K562 (cell line): Measurements from ENCODE around the gene FAM174C. TPM values are rescaled to one million over a fixed set of nuclear protein-coding genes. Genes with fewer than 3 reads are reported as not detected.
A peak's percentile ranks its signal among the peaks of the same experiment; 100 is the strongest.

ENCODE experiments used
- ARID1B ChIP-seq: fragments of 450-650 bp; IDR thresholded peaks from 2 replicates; pipeline ENCODE4 v1.6.1; 2016; ENCODE audit warnings: antibody characterized with exemption, mild to moderate bottlenecking, inconsistent platforms
- ATF7 ChIP-seq: fragments of 450-650 bp; IDR thresholded peaks from 2 replicates; pipeline ENCODE4 v1.7.1; 2014; ENCODE audit warnings: mild to moderate bottlenecking, moderate library complexity
- CCNT2 ChIP-seq: IDR thresholded peaks from 2 replicates; pipeline ENCODE4 v1.6.1; 2011; ENCODE audit warnings: borderline replicate concordance, low read depth, mild to moderate bottlenecking, moderate library complexity, mixed read lengths, low read length; ENCODE audit not compliant: insufficient read length; ENCODE audit errors: extremely low read depth
- HMGN3 ChIP-seq: IDR thresholded peaks from 2 replicates; pipeline ENCODE4 v1.6.1; 2011; ENCODE audit warnings: borderline replicate concordance, low read depth, mild to moderate bottlenecking, mixed read lengths, low read length; ENCODE audit not compliant: insufficient read length; ENCODE audit errors: extremely low read depth
- REST ChIP-seq, 2 experiments: fragments of 450-650 bp; formaldehyde crosslinking in 1 of 2; IDR thresholded peaks; 2 replicates each; pipeline versions ENCODE4 v1.4.0 to v1.6.1; 2014 to 2020; ENCODE audit warnings: mild to moderate bottlenecking in 2 of 2, borderline replicate concordance in 1 of 2, low read depth in 1 of 2
- RFX7 ChIP-seq: fragments of 250-450 bp; sonication (Bioruptor Pico); IDR thresholded peaks from 2 replicates; pipeline ENCODE4 v1.5.1; 2021; ENCODE audit warnings: mild to moderate bottlenecking
- SRSF1 ChIP-seq: fragments of 200-400 bp; formaldehyde crosslinking; IDR thresholded peaks from 2 replicates; pipeline ENCODE4 v1.6.1; 2017; ENCODE audit warnings: mild to moderate bottlenecking, low read depth, low read length, moderate library complexity
- ZBTB1 ChIP-seq: sonication (generic); formaldehyde crosslinking; IDR thresholded peaks from 2 replicates; pipeline ENCODE4 v1.8.1; 2023; ENCODE audit warnings: missing genetic modification reagents, low read depth, mild to moderate bottlenecking, borderline replicate concordance
- ZNF174 ChIP-seq: fragments of 250-450 bp; sonication (Bioruptor Pico); IDR thresholded peaks from 2 replicates; pipeline ENCODE4 v1.4.0; 2020; ENCODE audit warnings: mild to moderate bottlenecking
- ZSCAN29 ChIP-seq: fragments of 450-650 bp; IDR thresholded peaks from 2 replicates; pipeline ENCODE4 v1.6.1; 2017
- polyA plus RNA-seq, 8 experiments: library from polyadenylated mRNA; depleted of rRNA in 4 of 8; stranded (reverse) in 5 of 8; unstranded in 3 of 8; fragments of >200 nt; fragmentation: Nextera tagmentation in 2 of 8; fragmentation: Illumina TruSeq in 1 of 8; extraction: Ambion mirVana in 2 of 8; extraction: Trizol in 1 of 8; gene quantifications; 2 replicates each; pipeline versions ENCODE4 v1.2.1 to v1.2.3, GENCODE V29; 2011 to 2014; ENCODE audit warnings: inconsistent platforms in 1 of 8, missing spikeins in 1 of 8
- total RNA-seq, 7 experiments: library from RNA; depleted of rRNA in 6 of 7; stranded (reverse); fragments of >200 nt in 6 of 7; fragmentation: Illumina TruSeq in 2 of 7; extraction: Trizol in 2 of 7; gene quantifications; 2 replicates each; pipeline versions ENCODE4 v1.2.1 to v1.2.3, GENCODE V29; 2011 to 2021; ENCODE audit warnings: low replicate concordance in 1 of 7
- TF ChIP-seq, protein P1 (sequence below): fragments of 250-450 bp; sonication (Bioruptor Pico); IDR thresholded peaks from 2 replicates; pipeline ENCODE4 v1.5.0; 2021; ENCODE audit warnings: mild to moderate bottlenecking, moderate library complexity
- TF ChIP-seq, protein P2 (sequence below): fragments of 250-450 bp; sonication (Bioruptor Pico); IDR thresholded peaks from 2 replicates; pipeline ENCODE4 v1.8.0; 2022; ENCODE audit warnings: inconsistent platforms, mild to moderate bottlenecking, moderate library complexity, borderline replicate concordance

The FAM174C gene
- total and polyA plus RNA-seq, 9 of the 15 experiments (the other 6 are each of a cell fraction or from before 2014, with no cell fraction given): 0.66 to 89.6 (median 20.3) TPM

- TF ChIP-seq ZSCAN29 (0 out of 2 replicates have a peak, but pooled peaks have one; percentile 27), RFX7 (CRISPR knock-in tag) (no peak), REST (IDR thresholded peaks at IDR 0.05; ENCODE audit: borderline replicate concordance) (peak; percentile 64), REST (CRISPR knock-in tag; IDR thresholded peaks at IDR 0.05; ENCODE audit: low read depth) (0 out of 2 replicates have a peak, but pooled peaks have one; percentile 32), CCNT2 (peak; percentile 67), ZNF174 (no peak), HMGN3 (peak; percentile 56), ARID1B (no peak), ZBTB1 (CRISPR knock-in tag) (peak; percentile 81; the same call in 1 of the 2 replicates), ATF7 (peak; percentile 33; the same call in 1 of the 2 replicates), SRSF1 (0 out of 2 replicates have a peak, but pooled peaks have one; percentile 28)
- TF ChIP-seq, protein P1, sequence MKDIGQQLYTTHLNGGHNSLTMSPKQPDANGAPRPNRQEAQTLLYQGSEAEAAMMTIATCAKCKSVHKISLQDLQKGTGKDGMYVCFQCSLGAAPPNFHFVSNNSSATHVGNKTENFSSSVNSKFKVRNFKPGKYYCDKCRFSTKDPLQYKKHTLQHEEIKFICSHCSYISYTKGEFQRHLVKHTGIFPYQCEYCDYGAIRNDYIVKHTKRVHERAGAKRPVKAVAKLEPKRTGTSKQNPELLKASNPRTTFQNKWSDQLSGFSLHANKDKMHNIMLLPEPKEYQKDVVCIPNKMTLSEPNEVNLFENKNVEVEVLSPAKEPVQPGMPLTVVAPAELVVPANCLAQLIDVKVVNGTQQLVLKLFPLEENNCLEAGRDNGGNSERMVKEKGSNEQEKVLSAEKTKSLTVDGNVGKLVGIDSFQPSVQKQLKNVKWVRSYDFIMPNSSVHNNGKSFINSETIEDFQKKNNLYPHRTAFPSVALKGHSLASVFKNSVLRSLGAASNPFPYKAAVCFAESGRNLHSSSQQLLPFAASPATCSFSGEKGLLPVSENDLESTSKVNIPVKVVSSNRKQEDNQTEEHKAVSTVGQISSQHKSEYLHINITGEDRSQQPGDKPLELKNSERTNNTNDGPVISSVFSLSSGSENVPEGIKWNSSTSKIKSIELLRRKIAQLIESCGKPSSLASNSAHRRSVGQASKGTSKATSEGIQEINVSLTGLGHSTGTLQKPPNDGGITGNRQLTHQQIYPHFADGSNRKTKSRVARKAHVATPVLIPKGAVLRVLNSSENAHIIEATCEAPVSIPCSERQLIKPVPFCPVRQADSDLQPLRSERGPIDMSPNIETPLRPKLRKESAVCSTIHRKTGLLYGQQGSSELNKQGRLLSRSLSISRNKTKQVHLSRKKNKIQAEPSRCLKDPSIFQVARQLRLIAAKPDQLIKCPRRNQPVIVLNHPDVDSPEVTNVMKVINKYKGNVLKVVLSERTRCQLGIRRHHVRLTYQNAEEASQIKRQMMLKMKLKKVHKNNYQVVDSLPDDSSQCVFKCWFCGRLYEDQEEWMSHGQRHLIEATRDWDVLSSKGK (CRISPR knock-in tag): no peak
- TF ChIP-seq, protein P2, sequence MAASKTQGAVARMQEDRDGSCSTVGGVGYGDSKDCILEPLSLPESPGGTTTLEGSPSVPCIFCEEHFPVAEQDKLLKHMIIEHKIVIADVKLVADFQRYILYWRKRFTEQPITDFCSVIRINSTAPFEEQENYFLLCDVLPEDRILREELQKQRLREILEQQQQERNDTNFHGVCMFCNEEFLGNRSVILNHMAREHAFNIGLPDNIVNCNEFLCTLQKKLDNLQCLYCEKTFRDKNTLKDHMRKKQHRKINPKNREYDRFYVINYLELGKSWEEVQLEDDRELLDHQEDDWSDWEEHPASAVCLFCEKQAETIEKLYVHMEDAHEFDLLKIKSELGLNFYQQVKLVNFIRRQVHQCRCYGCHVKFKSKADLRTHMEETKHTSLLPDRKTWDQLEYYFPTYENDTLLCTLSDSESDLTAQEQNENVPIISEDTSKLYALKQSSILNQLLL (CRISPR knock-in tag): no peak
Observed at GRCh38 chr19:1315470-1316166, 40.3 kb downstream of the FAM174C start (continued).
